Astrocyte (in vitro differentiated cells and primary cell): ENCODE data around the gene CNGB1.

ENCODE experiments used
- EZH2 ChIP-seq: IDR thresholded peaks from 2 replicates; pipeline ENCODE4 v1.6.1; 2012; ENCODE audit warnings: mild to moderate bottlenecking, low read length, inconsistent platforms; ENCODE audit not compliant: insufficient read depth
- TF ChIP-seq, protein P1 (sequence below): IDR thresholded peaks from 2 replicates; pipeline ENCODE4 v1.5.1; 2011; ENCODE audit warnings: low read depth, mild to moderate bottlenecking, inconsistent platforms, low read length, moderate library complexity; ENCODE audit not compliant: insufficient read depth

- no peak for TF ChIP-seq EZH2
- TF ChIP-seq, protein P1, sequence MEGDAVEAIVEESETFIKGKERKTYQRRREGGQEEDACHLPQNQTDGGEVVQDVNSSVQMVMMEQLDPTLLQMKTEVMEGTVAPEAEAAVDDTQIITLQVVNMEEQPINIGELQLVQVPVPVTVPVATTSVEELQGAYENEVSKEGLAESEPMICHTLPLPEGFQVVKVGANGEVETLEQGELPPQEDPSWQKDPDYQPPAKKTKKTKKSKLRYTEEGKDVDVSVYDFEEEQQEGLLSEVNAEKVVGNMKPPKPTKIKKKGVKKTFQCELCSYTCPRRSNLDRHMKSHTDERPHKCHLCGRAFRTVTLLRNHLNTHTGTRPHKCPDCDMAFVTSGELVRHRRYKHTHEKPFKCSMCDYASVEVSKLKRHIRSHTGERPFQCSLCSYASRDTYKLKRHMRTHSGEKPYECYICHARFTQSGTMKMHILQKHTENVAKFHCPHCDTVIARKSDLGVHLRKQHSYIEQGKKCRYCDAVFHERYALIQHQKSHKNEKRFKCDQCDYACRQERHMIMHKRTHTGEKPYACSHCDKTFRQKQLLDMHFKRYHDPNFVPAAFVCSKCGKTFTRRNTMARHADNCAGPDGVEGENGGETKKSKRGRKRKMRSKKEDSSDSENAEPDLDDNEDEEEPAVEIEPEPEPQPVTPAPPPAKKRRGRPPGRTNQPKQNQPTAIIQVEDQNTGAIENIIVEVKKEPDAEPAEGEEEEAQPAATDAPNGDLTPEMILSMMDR = no peak
Measured at GRCh38 chr16:57893217-57893558, 77.7 kb downstream of the CNGB1 start.
